K562 treated with DMSO at 1 percent for 12 hours (cell line): Measurements from ENCODE around the gene DISP2. TPM values are rescaled to one million over a fixed set of nuclear protein-coding genes. Genes with fewer than 3 reads are reported as not detected.

Source experiments
- total RNA-seq: library from RNA; unstranded; fragments of 300-600 nt; gene quantifications from 2 replicates; pipeline ENCODE4 v1.2.3, GENCODE V29; 2022; ENCODE audit not compliant: insufficient read depth

Gene DISP2, protein sequence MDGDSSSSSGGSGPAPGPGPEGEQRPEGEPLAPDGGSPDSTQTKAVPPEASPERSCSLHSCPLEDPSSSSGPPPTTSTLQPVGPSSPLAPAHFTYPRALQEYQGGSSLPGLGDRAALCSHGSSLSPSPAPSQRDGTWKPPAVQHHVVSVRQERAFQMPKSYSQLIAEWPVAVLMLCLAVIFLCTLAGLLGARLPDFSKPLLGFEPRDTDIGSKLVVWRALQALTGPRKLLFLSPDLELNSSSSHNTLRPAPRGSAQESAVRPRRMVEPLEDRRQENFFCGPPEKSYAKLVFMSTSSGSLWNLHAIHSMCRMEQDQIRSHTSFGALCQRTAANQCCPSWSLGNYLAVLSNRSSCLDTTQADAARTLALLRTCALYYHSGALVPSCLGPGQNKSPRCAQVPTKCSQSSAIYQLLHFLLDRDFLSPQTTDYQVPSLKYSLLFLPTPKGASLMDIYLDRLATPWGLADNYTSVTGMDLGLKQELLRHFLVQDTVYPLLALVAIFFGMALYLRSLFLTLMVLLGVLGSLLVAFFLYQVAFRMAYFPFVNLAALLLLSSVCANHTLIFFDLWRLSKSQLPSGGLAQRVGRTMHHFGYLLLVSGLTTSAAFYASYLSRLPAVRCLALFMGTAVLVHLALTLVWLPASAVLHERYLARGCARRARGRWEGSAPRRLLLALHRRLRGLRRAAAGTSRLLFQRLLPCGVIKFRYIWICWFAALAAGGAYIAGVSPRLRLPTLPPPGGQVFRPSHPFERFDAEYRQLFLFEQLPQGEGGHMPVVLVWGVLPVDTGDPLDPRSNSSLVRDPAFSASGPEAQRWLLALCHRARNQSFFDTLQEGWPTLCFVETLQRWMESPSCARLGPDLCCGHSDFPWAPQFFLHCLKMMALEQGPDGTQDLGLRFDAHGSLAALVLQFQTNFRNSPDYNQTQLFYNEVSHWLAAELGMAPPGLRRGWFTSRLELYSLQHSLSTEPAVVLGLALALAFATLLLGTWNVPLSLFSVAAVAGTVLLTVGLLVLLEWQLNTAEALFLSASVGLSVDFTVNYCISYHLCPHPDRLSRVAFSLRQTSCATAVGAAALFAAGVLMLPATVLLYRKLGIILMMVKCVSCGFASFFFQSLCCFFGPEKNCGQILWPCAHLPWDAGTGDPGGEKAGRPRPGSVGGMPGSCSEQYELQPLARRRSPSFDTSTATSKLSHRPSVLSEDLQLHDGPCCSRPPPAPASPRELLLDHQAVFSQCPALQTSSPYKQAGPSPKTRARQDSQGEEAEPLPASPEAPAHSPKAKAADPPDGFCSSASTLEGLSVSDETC (N-terminal part only)
- total RNA-seq = 0.06 TPM in 1 of 2 replicates, not detected in the other

GRCh38 chr15:40357723-40358470 is at the start of gene DISP2:
DISP2 (plus strand) TSS chr15:40358219; CDS start chr15:40358322, 103 bp downstream.

GRCh38 chr15:40323239-40323952 is 34.6 kb upstream of the DISP2 start, which contains the start of gene INAFM2:
INAFM2 (plus strand) TSS chr15:40323692; CDS start chr15:40324056, 364 bp downstream.

GRCh38 chr15:40340740-40341400 is 17.1 kb upstream of the DISP2 start, which contains the start of gene CCDC9B:
CCDC9B (minus strand) TSS chr15:40340939; CDS start chr15:40340819, 120 bp downstream.

DNA sequence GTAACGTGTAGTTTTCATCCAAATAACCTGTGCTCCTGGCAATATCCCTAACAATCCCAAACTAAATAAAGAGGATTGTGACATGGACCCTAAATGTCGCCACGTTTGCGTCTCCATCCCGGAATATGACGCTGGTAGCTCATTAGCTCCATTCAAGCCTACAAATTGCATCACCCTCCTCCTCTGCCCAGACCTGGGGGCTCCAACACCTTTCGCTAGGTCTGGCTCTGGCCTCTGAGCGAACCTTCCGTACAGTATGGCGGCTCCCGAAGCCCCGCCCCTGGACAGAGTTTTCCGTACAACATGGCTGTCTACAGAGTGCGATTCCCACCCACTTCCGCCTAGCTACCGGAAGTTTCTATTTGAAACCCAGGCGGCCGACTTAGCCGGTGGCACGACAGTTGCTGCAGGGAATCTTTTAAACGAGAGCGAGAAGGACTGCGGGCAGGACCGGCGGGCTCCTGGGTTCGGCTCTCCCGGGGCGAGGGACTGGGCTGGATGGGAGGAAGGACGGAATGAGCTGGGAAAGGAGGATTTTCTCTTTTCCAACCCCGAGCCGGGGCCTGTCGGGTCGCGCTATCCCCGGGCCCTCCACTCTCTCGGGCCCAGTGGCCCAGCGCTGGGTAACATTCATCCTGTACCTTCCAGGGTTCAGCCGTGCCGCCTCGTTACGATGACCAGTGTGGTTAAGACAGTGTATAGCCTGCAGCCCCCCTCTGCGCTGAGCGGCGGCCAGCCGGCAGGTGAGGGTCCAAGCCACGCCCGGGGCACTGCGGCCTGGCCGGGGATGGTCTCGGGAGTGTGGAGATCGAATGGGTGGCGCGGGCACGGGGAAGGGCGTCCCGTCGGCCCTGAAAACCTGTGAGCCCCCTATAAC is 24.8 kb downstream of the DISP2 start, which contains the start of gene KNSTRN:
KNSTRN (plus strand) TSS at position 142 of the 877 bp plus-strand sequence; CDS start at position 257, 115 bp downstream.

DNA sequence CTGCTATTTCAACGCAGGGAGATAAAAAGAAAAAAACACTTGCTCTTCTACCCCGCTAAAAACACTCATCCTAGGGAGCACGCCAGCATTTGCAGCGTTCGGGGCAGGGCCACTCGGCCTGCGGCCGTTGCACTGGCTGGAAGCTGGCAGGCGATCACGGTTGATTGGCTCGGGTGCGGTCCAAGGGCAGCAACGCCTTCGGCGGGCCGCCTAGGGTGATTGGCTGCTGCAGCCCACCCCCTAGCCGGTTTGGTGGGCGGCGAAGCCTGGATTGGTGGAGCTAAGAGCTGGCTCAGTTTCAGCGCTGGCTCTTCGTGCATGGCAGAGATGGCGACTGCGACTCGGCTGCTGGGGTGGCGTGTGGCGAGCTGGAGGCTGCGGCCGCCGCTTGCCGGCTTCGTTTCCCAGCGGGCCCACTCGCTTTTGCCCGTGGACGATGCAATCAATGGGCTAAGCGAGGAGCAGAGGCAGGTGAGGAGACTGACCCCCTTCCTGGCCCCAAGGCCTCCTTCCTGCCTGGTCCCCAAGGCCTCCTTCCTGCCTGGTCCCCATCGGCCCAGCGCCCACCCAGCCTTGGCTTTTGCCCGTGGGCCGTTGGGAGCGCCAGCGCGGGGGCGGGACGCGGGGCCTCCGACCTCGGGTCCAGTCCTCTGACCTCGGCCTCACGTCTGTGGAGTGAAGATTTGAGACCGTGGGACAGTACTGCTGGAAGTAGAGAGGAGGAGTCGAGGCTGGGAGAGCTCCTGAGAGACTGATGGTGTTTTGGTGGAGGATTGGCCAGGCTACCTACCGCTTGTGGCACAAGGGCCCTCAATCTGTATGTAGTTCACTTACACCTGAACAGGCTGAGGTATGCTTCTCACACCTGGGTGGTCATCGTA is 47.7 kb downstream of the DISP2 start, which contains the start of gene IVD:
IVD (plus strand) TSS at position 295 of the 881 bp plus-strand sequence; CDS start at position 328, 33 bp downstream.

Other genes with a start within 250 kb of the DISP2 start
- 11.8 and 20.0 TPM in 2 replicates for gene BMF, start 249.3 kb upstream of the DISP2 start, total RNA-seq
- 15.6 and 50.3 TPM in 2 replicates for gene BUB1B, start 197.2 kb upstream of the DISP2 start, total RNA-seq
- gene PAK6, start 119.2 kb upstream of the DISP2 start, total RNA-seq = 0.44 TPM in 1 of 2 replicates, not detected in the other
- 1.2 TPM in 1 of 2 replicates, not detected in the other for gene ANKRD63, start 75.2 kb upstream of the DISP2 start, total RNA-seq
- gene PLCB2, start 50.3 kb upstream of the DISP2 start, total RNA-seq = 4.1 and 7.1 TPM in 2 replicates
- gene INAFM2, start 34.5 kb upstream of the DISP2 start, total RNA-seq = 14.7 and 22.7 TPM in 2 replicates
- 0.32 and 0.83 TPM in 2 replicates for gene CCDC9B, start 17.3 kb upstream of the DISP2 start, total RNA-seq
- gene PHGR1, start 7.2 kb upstream of the DISP2 start, total RNA-seq = not detected in 2 replicates
- 28.4 and 47.2 TPM in 2 replicates for gene KNSTRN, start 24.5 kb downstream of the DISP2 start, total RNA-seq
- 3.2 and 3.3 TPM in 2 replicates for gene IVD, start 47.6 kb downstream of the DISP2 start, total RNA-seq
- 15.2 and 28.2 TPM in 2 replicates for gene BAHD1, start 82.7 kb downstream of the DISP2 start, total RNA-seq
- gene CHST14, start 112.8 kb downstream of the DISP2 start, total RNA-seq = 10.8 and 15.0 TPM in 2 replicates
- 22.0 and 29.8 TPM in 2 replicates for gene CCDC32, start 206.8 kb downstream of the DISP2 start, total RNA-seq
- 9.7 and 11.1 TPM in 2 replicates for gene RPUSD2, start 211.1 kb downstream of the DISP2 start, total RNA-seq
- 10.6 and 42.9 TPM in 2 replicates for gene KNL1, start 236.0 kb downstream of the DISP2 start, total RNA-seq